A549 (cell line): ENCODE measurements around the gene PREPL. TPM values are rescaled to one million over a fixed set of nuclear protein-coding genes. Genes with fewer than 3 reads are reported as not detected.

Experiments used
- ATAC-seq, 2 experiments: fragments of 200-7000 bp in 1 of 2; fragments of >200 bp in 1 of 2; cut with Nextera tagmentation in 1 of 2; cut with Tn5 transposase in 1 of 2; 3 replicates each; pipeline versions ENCODE4 v1.8.0 to v1.9.1; 2018 to 2020; ENCODE audit warnings: mild to moderate bottlenecking in 1 of 2, moderate library complexity in 1 of 2
- CTCF ChIA-PET: fragments of 300-600 bp; sonication (Branson Sonifier 250); formaldehyde crosslinking; extraction: SDS; loops from one replicate; lab custom pipeline; 2021; ENCODE audit warnings: antibody characterized with exemption, inconsistent platforms; lab: Yijun Ruan, JAX
- POLR2A ChIA-PET: fragments of 350-600 bp; formaldehyde crosslinking; extraction: SDS; loops from one replicate; lab custom pipeline; 2021; ENCODE audit warnings: antibody characterized with exemption, inconsistent platforms; lab: Yijun Ruan, JAX
- DNase-seq, 2 experiments: peaks; one replicate each; pipeline versions ENCODE4 v3.0.0 to v3.0.0-alpha.2; 2011 to 2016; ENCODE audit warnings: low read depth in 1 of 2, low spot score in 1 of 2
- FAIRE-seq: peaks from 2 replicates; lab custom pipeline; 2011; peaks lifted over from hg19 to GRCh38; lab: Jason Lieb, UNC
- H3K27ac ChIP-seq, 2 experiments: fragments of >200 bp; sonication (Bioruptor Twin); formaldehyde crosslinking; 3 replicates each; pipeline ENCODE4 v1.5.1; 2016 to 2017
- H3K4me1 ChIP-seq: fragments of >200 bp; sonication (Bioruptor Twin); formaldehyde crosslinking; 3 replicates; pipeline ENCODE4 v1.6.1; 2016
- H3K4me2 ChIP-seq: fragments of >200 bp; sonication (Bioruptor Twin); formaldehyde crosslinking; 3 replicates; pipeline ENCODE4 v1.6.1; 2016
- H3K4me3 ChIP-seq: fragments of >200 bp; sonication (Bioruptor Twin); formaldehyde crosslinking; 3 replicates; pipeline ENCODE4 v1.5.1; 2016
- H3K9me3 ChIP-seq: fragments of >200 bp; sonication (Bioruptor Twin); formaldehyde crosslinking; 3 replicates; pipeline ENCODE4 v1.6.1; 2016
- CBX2 ChIP-seq: fragments of 200-600 bp; sonication (generic); IDR thresholded peaks from 2 replicates; pipeline ENCODE4 v1.6.1; 2016; ENCODE audit warnings: low read depth, mild to moderate bottlenecking, borderline replicate concordance
- CBX8 ChIP-seq: fragments of 200-600 bp; sonication (generic); IDR thresholded peaks from 2 replicates; pipeline ENCODE4 v1.6.1; 2016
- CHD2 ChIP-seq: fragments of 150-350 bp; IDR thresholded peaks from 2 replicates; pipeline ENCODE4 v1.6.1; 2014; ENCODE audit warnings: low read length; ENCODE audit not compliant: partially characterized antibody
- CHD4 ChIP-seq: fragments of 200-600 bp; sonication (generic); IDR thresholded peaks from 2 replicates; pipeline ENCODE4 v1.6.1; 2016; ENCODE audit warnings: antibody characterized with exemption, mild to moderate bottlenecking, borderline replicate concordance
- E2F6 ChIP-seq: IDR thresholded peaks from 2 replicates; pipeline ENCODE4 v1.6.1; 2012; ENCODE audit warnings: low read depth, borderline replicate concordance
- EHMT2 ChIP-seq: fragments of 200-600 bp; sonication (generic); IDR thresholded peaks from 2 replicates; pipeline ENCODE4 v1.6.1; 2016; ENCODE audit warnings: antibody characterized with exemption, low read depth, mild to moderate bottlenecking, moderate library complexity
- ESRRA ChIP-seq: fragments of 150-350 bp; IDR thresholded peaks from 2 replicates; pipeline ENCODE4 v1.6.1; 2014; ENCODE audit warnings: mild to moderate bottlenecking, low read length, borderline replicate concordance
- GATA3 ChIP-seq: IDR thresholded peaks from 2 replicates; pipeline ENCODE4 v1.6.1; 2012; ENCODE audit warnings: borderline replicate concordance
- HMGXB4 ChIP-seq: fragments of 250-450 bp; sonication (Bioruptor Pico); IDR thresholded peaks from 2 replicates; pipeline ENCODE4 v1.5.0; 2021; ENCODE audit warnings: mild to moderate bottlenecking, moderate library complexity, borderline replicate concordance
- JUNB ChIP-seq: fragments of >200 bp; sonication (Bioruptor Twin); formaldehyde crosslinking; IDR thresholded peaks from 2 replicates; pipeline ENCODE4 v1.6.1; 2016
- KDM1A ChIP-seq: fragments of 200-600 bp; sonication (generic); IDR thresholded peaks from 2 replicates; pipeline ENCODE4 v1.6.1; 2016; ENCODE audit warnings: low read depth, mild to moderate bottlenecking
- KDM5A ChIP-seq: fragments of 200-600 bp; sonication (generic); IDR thresholded peaks from 2 replicates; pipeline ENCODE4 v1.6.1; 2016; ENCODE audit warnings: antibody characterized with exemption, mild to moderate bottlenecking
- MAZ ChIP-seq: fragments of 150-350 bp; IDR thresholded peaks from 2 replicates; pipeline ENCODE4 v1.6.1; 2014; ENCODE audit warnings: antibody characterized with exemption, low read depth, low read length, borderline replicate concordance
- NFE2L2 ChIP-seq: fragments of 150-350 bp; conservative IDR thresholded peaks from 2 replicates; pipeline ENCODE4 v1.6.1; 2014; ENCODE audit warnings: low read length
- POLR2AphosphoS2 ChIP-seq: conservative IDR thresholded peaks from 2 replicates; pipeline ENCODE4 v1.6.1; 2012; ENCODE audit warnings: low read length, improper control_type of control experiment, inconsistent platforms
- RAD21 ChIP-seq, 2 experiments: fragments of >200 bp in 1 of 2; sonication (Bioruptor Twin) in 1 of 2; formaldehyde crosslinking in 1 of 2; IDR thresholded peaks in 1 of 2; conservative IDR thresholded peaks in 1 of 2; 2 replicates in 1 of 2; 3 replicates in 1 of 2; pipeline ENCODE4 v1.6.1; 2012 to 2018; ENCODE audit warnings: inconsistent platforms in 1 of 2
- RCOR1 ChIP-seq: fragments of 150-350 bp; IDR thresholded peaks from 2 replicates; pipeline ENCODE4 v1.6.1; 2014; ENCODE audit warnings: antibody characterized with exemption, low read length, low read depth
- RNF2 ChIP-seq: fragments of 200-600 bp; sonication (generic); IDR thresholded peaks from 2 replicates; pipeline ENCODE4 v1.6.1; 2016; ENCODE audit warnings: low read depth, mild to moderate bottlenecking, antibody characterized with exemption, moderate library complexity, borderline replicate concordance
- SREBF2 ChIP-seq: fragments of 450-650 bp; IDR thresholded peaks from 2 replicates; pipeline ENCODE4 v1.6.1; 2014; ENCODE audit warnings: mild to moderate bottlenecking, moderate library complexity
- TP53 ChIP-seq: fragments of 250-450 bp; sonication (Bioruptor Pico); IDR thresholded peaks from 2 replicates; pipeline ENCODE4 v1.5.0; 2021; ENCODE audit warnings: mild to moderate bottlenecking, moderate library complexity
- USF2 ChIP-seq: fragments of 450-650 bp; IDR thresholded peaks from 2 replicates; pipeline ENCODE4 v1.6.1; 2014; ENCODE audit warnings: antibody characterized with exemption
- ZFP36 ChIP-seq: fragments of 450-650 bp; IDR thresholded peaks from 2 replicates; pipeline ENCODE4 v1.6.1; 2014; ENCODE audit warnings: borderline replicate concordance; ENCODE audit not compliant: partially characterized antibody
- polyA plus RNA-seq, 4 experiments: library from polyadenylated mRNA; depleted of rRNA in 3 of 4; stranded (reverse); fragments of >200 nt; fragmentation: RNase III in 1 of 4; extraction: RNeasy Plus Mini Kit Qiagen cat#74134 plus additional on column Dnase treatment in 1 of 4; gene quantifications; 2 replicates in 3 of 4; 3 replicates in 1 of 4; pipeline ENCODE4 v1.2.3, GENCODE V29; 2011 to 2017

PREPL gene
- polyA plus RNA-seq, 2 of the 4 experiments (the other 2 are of a cell fraction) = 28.7 to 92.7 TPM

GRCh38 chr2:44372246-44372645, 11.0 kb upstream of the PREPL start (continued):
- TF ChIP-seq HMGXB4 (CRISPR knock-in tag) = no peak
- no peak for TF ChIP-seq POLR2AphosphoS2
- TF ChIP-seq USF2 = no peak
- TF ChIP-seq EHMT2 = no peak
- no peak for TF ChIP-seq GATA3
- TF ChIP-seq ZFP36 = no peak
- TF ChIP-seq RNF2 = no peak
- no peak for TF ChIP-seq KDM1A

GRCh38 chr2:44371445-44371844, 10.2 kb upstream of the PREPL start:
- H3K4me3 ChIP-seq = no peak overlapping the region
- ChIA-PET CTCF (interaction anchor here (1.1 kb wide), 1 partner anchor 285 kb away, joined by 3 read pairs; no protein-coding TSS in a partner anchor), POLR2A (interaction anchor here (2.8 kb wide), 1 partner anchor 10 kb away, joined by 7 read pairs; the partner anchor contains the start of genes CAMKMT and PREPL)
- no peak for DNase-seq
- H3K4me1 ChIP-seq = no peaks in the 10 kb centered on the region
- no peak for FAIRE-seq
- H3K9me3 ChIP-seq = no peaks in the 10 kb centered on the region
- ATAC-seq = no peak
- no peak overlapping the region for H3K4me2 ChIP-seq
- H3K27ac ChIP-seq = no peak overlapping the region
- TF ChIP-seq TP53 (CRISPR knock-in tag) (no peak), KDM5A (no peak), CHD4 (no peak), RCOR1 (no peak), USF2 (no peak), SREBF2 (no peak), CHD2 (no peak), GATA3 (no peak), CBX2 (no peak)

- TF ChIP-seq RNF2 (no peak), RAD21 (conservative IDR thresholded peaks at IDR 0.05 in 1 of 2, IDR thresholded peaks at IDR 0.05 in 1 of 2) (no peak), E2F6 (no peak), ESRRA (no peak), JUNB (no peak), MAZ (no peak), EHMT2 (no peak), NFE2L2 (no peak), CHD2 (no peak), CBX8 (no peak)
- H3K9me3 ChIP-seq = no peaks in the 10 kb centered on the region
- FAIRE-seq (peak; percentile 76), DNase-seq (no peak), ATAC-seq (no peak)
- ChIA-PET POLR2A (interaction anchor here (2.8 kb wide), 1 partner anchor 7 kb away, joined by 7 read pairs; the partner anchor contains the start of genes CAMKMT and PREPL), CTCF (interaction anchor here (0.8 kb wide), 1 partner anchor 27 kb away, joined by 3 read pairs; no protein-coding TSS in a partner anchor)
- H3K4me3 ChIP-seq = no peak overlapping the region
- no peaks in the 10 kb centered on the region for H3K4me1 ChIP-seq
- H3K4me2 ChIP-seq = no peak overlapping the region
- H3K27ac ChIP-seq = no peak overlapping the region
These were observed 8.1 kb upstream of the PREPL start for GRCh38 chr2:44369392-44369791.
